HepG2 (cell line): Measurements from ENCODE around the gene DDRGK1. TPM values are rescaled to one million over a fixed set of nuclear protein-coding genes. Genes with fewer than 3 reads are reported as not detected.

Experiments used
- GPN1 ChIP-seq: sonication (generic); formaldehyde crosslinking; IDR thresholded peaks from 2 replicates; pipeline ENCODE4 v1.5.1; 2020; ENCODE audit warnings: missing genetic modification reagents, borderline replicate concordance
- IRX3 ChIP-seq: sonication (generic); formaldehyde crosslinking; IDR thresholded peaks from 2 replicates; pipeline ENCODE4 v1.8.1; 2023; ENCODE audit warnings: mild to moderate bottlenecking, low read depth, missing genetic modification reagents, borderline replicate concordance
- KLF11 ChIP-seq: IDR thresholded peaks from 2 replicates; pipeline ENCODE4 v1.6.1; 2016; ENCODE audit warnings: missing compliant biosample characterization
- KLF9 ChIP-seq: IDR thresholded peaks from 2 replicates; pipeline ENCODE4 v1.6.1; 2016; ENCODE audit warnings: low read depth
- MAFF ChIP-seq: IDR thresholded peaks from 2 replicates; pipeline ENCODE4 v1.6.1; 2011; ENCODE audit warnings: low read depth, low read length, improper control_type of control experiment
- NAIF1 ChIP-seq: sonication (generic); formaldehyde crosslinking; IDR thresholded peaks from 2 replicates; pipeline ENCODE4 v1.5.0; 2020; ENCODE audit warnings: mild to moderate bottlenecking, missing genetic modification reagents, borderline replicate concordance
- PHF20 ChIP-seq: sonication (generic); formaldehyde crosslinking; IDR thresholded peaks from 2 replicates; pipeline ENCODE4 v1.5.0; 2020; ENCODE audit warnings: mild to moderate bottlenecking, missing genetic modification reagents
- PLRG1 ChIP-seq: fragments of 450-650 bp; conservative IDR thresholded peaks from 2 replicates; pipeline ENCODE4 v1.6.1; 2016
- SP4 ChIP-seq: sonication (generic); formaldehyde crosslinking; IDR thresholded peaks from 2 replicates; pipeline ENCODE4 v1.8.1; 2023; ENCODE audit warnings: mild to moderate bottlenecking, missing genetic modification reagents
- WIZ ChIP-seq: sonication (generic); formaldehyde crosslinking; IDR thresholded peaks from 2 replicates; pipeline ENCODE4 v1.5.1; 2020; ENCODE audit warnings: mild to moderate bottlenecking, missing genetic modification reagents
- ZFP1 ChIP-seq: IDR thresholded peaks from 2 replicates; pipeline ENCODE4 v1.6.1; 2016
- ZNF205 ChIP-seq: IDR thresholded peaks from 2 replicates; pipeline ENCODE4 v1.6.1; 2018; ENCODE audit warnings: missing biosample characterization, missing genetic modification reagents
- ZNF24 ChIP-seq: fragments of 450-650 bp; IDR thresholded peaks from 2 replicates; pipeline ENCODE4 v1.6.1; 2017; ENCODE audit warnings: antibody characterized with exemption, mild to moderate bottlenecking
- ZNF253 ChIP-seq: sonication (generic); formaldehyde crosslinking; IDR thresholded peaks from 2 replicates; pipeline ENCODE4 v1.8.0; 2022; ENCODE audit warnings: mild to moderate bottlenecking, missing genetic modification reagents, borderline replicate concordance
- ZNF335 ChIP-seq: sonication (generic); formaldehyde crosslinking; IDR thresholded peaks from 2 replicates; pipeline ENCODE4 v1.4.0; 2020; ENCODE audit warnings: missing genetic modification reagents
- ZNF558 ChIP-seq: sonication (generic); formaldehyde crosslinking; IDR thresholded peaks from 2 replicates; pipeline ENCODE4 v1.9.0; 2022; ENCODE audit warnings: mild to moderate bottlenecking, missing genetic modification reagents, borderline replicate concordance
- ZNF614 ChIP-seq: IDR thresholded peaks from 2 replicates; pipeline ENCODE4 v1.6.1; 2018; ENCODE audit warnings: missing biosample characterization, missing genetic modification reagents, inconsistent platforms, borderline replicate concordance
- ZSCAN30 ChIP-seq: sonication (generic); formaldehyde crosslinking; IDR thresholded peaks from 2 replicates; pipeline ENCODE4 v1.5.0; 2020; ENCODE audit warnings: mild to moderate bottlenecking, missing genetic modification reagents
- polyA plus RNA-seq, 8 experiments: library from polyadenylated mRNA; depleted of rRNA in 3 of 8; stranded (reverse) in 7 of 8; unstranded in 1 of 8; fragments of >200 nt; fragmentation: Illumina TruSeq in 4 of 8; extraction: Trizol in 4 of 8; gene quantifications; 2 replicates each; pipeline versions ENCODE4 v1.2.1 to v1.2.3, GENCODE V29; 2011 to 2016; ENCODE audit warnings: low read depth in 4 of 8, missing spikeins in 1 of 8, mixed read lengths in 1 of 8; ENCODE audit not compliant: insufficient read depth in 1 of 8
- total RNA-seq, 5 experiments: library from RNA; depleted of rRNA; stranded (reverse); fragments of >200 nt; fragmentation: Illumina TruSeq; extraction: Trizol; gene quantifications; 2 replicates each; pipeline ENCODE4 v1.2.3, GENCODE V29; 2016; ENCODE audit warnings: low read depth in 1 of 5
- TF ChIP-seq, protein P1 (sequence below): sonication (generic); formaldehyde crosslinking; IDR thresholded peaks from 2 replicates; pipeline ENCODE4 v1.8.0; 2022; ENCODE audit warnings: mild to moderate bottlenecking, missing genetic modification reagents, borderline replicate concordance
- TF ChIP-seq, protein P2 (sequence below): sonication (generic); formaldehyde crosslinking; IDR thresholded peaks from 2 replicates; pipeline ENCODE4 v1.4.0; 2020; ENCODE audit warnings: missing genetic modification reagents; ENCODE audit errors: not compliant biosample characterization
- TF ChIP-seq, protein P3 (sequence below): sonication (generic); formaldehyde crosslinking; IDR thresholded peaks from 2 replicates; pipeline ENCODE4 v1.4.0; 2020; ENCODE audit warnings: missing genetic modification reagents
- TF ChIP-seq, protein P4 (sequence below): sonication (generic); formaldehyde crosslinking; IDR thresholded peaks from 2 replicates; pipeline ENCODE4 v1.4.0; 2020; ENCODE audit warnings: mild to moderate bottlenecking, missing genetic modification reagents
- TF ChIP-seq, protein P5 (sequence below): sonication (generic); formaldehyde crosslinking; IDR thresholded peaks from 2 replicates; pipeline ENCODE4 v1.4.0; 2020; ENCODE audit warnings: missing genetic modification reagents

DDRGK1 gene
- total and polyA plus RNA-seq, 2 of the 13 experiments (the other 11 are each of a cell fraction or from before 2014, with no cell fraction given): 96.7 to 149 TPM

DNA sequence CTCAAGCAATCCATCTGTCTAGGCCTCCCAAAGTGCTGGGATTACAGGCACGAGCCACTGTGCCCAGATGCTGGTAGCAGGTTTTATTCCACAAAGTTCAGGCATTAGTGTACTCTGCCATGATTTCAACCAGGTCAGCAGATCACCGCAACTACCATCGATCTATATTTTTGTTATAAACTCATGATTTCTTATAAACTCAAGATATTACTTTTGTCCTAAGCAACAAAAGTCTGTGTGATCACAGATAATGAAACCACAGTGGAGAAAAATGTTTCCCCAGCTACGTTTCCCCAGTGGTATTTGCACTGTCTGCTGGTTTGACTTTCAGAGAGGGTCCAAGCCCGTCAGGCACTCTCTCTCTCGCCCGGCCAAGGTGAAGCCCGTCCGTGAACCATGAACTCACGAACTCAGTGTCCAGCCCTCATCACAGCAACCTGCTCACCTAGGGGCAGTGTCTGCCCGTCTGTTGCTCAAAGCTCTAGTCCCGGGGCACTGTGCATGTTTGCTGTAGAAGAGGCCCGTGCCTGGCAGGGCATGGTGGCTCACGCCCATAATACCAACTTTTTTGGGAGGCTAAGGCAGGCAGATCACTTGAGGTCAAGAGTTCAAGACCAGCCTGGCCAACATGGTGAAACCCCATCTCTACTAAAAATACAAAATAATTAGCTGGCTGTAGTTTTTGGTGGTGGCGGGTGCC lies 27.6 kb upstream of the DDRGK1 start (continued):
- TF ChIP-seq, protein P1, sequence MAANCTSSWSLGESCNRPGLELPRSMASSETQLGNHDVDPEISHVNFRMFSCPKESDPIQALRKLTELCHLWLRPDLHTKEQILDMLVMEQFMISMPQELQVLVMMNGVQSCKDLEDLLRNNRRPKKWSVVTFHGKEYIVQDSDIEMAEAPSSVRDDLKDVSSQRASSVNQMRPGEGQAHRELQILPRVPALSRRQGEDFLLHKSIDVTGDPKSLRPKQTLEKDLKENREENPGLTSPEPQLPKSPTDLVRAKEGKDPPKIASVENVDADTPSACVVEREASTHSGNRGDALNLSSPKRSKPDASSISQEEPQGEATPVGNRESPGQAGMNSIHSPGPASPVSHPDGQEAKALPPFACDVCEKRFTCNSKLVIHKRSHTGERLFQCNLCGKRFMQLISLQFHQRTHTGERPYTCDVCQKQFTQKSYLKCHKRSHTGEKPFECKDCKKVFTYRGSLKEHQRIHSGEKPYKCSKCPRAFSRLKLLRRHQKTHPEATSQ (CRISPR knock-in tag): no peak
- TF ChIP-seq PLRG1 (no peak), ZNF24 (no peak), ZNF614 (peak; percentile 71; the same call in 1 of the 2 replicates), ZNF558 (no peak), NAIF1 (CRISPR knock-in tag) (no peak), ZFP1 (CRISPR knock-in tag) (0 out of 2 replicates have a peak, but pooled peaks have one; percentile 62), KLF11 (CRISPR knock-in tag) (no peak), PHF20 (CRISPR knock-in tag) (no peak; the same call in 1 of the 2 replicates), IRX3 (CRISPR knock-in tag) (no peak; the same call in 1 of the 2 replicates), ZNF205 (peak; percentile 73; the same call in 1 of the 2 replicates), ZNF253 (CRISPR knock-in tag) (no peak), KLF9 (CRISPR knock-in tag) (0 out of 2 replicates have a peak, but pooled peaks have one; percentile 15), ZSCAN30 (CRISPR knock-in tag) (no peak), ZNF335 (no peak), MAFF (0 out of 2 replicates have a peak, but pooled peaks have one; percentile 27), WIZ (CRISPR knock-in tag) (0 out of 2 replicates have a peak, but pooled peaks have one; percentile 54), SP4 (peak; percentile 75), GPN1 (CRISPR knock-in tag) (no peak)
- TF ChIP-seq, protein P2, sequence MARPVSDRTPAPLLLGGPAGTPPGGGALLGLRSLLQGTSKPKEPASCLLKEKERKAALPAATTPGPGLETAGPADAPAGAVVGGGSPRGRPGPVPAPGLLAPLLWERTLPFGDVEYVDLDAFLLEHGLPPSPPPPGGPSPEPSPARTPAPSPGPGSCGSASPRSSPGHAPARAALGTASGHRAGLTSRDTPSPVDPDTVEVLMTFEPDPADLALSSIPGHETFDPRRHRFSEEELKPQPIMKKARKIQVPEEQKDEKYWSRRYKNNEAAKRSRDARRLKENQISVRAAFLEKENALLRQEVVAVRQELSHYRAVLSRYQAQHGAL (CRISPR knock-in tag): no peak
- TF ChIP-seq, protein P3, sequence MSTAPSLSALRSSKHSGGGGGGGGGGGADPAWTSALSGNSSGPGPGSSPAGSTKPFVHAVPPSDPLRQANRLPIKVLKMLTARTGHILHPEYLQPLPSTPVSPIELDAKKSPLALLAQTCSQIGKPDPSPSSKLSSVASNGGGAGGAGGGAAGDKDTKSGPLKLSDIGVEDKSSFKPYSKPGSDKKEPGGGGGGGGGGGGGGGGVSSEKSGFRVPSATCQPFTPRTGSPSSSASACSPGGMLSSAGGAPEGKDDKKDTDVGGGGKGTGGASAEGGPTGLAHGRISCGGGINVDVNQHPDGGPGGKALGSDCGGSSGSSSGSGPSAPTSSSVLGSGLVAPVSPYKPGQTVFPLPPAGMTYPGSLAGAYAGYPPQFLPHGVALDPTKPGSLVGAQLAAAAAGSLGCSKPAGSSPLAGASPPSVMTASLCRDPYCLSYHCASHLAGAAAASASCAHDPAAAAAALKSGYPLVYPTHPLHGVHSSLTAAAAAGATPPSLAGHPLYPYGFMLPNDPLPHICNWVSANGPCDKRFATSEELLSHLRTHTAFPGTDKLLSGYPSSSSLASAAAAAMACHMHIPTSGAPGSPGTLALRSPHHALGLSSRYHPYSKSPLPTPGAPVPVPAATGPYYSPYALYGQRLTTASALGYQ: no peak
- TF ChIP-seq, protein P4, sequence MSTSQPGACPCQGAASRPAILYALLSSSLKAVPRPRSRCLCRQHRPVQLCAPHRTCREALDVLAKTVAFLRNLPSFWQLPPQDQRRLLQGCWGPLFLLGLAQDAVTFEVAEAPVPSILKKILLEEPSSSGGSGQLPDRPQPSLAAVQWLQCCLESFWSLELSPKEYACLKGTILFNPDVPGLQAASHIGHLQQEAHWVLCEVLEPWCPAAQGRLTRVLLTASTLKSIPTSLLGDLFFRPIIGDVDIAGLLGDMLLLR (CRISPR knock-in tag): no peak
- TF ChIP-seq, protein P5, sequence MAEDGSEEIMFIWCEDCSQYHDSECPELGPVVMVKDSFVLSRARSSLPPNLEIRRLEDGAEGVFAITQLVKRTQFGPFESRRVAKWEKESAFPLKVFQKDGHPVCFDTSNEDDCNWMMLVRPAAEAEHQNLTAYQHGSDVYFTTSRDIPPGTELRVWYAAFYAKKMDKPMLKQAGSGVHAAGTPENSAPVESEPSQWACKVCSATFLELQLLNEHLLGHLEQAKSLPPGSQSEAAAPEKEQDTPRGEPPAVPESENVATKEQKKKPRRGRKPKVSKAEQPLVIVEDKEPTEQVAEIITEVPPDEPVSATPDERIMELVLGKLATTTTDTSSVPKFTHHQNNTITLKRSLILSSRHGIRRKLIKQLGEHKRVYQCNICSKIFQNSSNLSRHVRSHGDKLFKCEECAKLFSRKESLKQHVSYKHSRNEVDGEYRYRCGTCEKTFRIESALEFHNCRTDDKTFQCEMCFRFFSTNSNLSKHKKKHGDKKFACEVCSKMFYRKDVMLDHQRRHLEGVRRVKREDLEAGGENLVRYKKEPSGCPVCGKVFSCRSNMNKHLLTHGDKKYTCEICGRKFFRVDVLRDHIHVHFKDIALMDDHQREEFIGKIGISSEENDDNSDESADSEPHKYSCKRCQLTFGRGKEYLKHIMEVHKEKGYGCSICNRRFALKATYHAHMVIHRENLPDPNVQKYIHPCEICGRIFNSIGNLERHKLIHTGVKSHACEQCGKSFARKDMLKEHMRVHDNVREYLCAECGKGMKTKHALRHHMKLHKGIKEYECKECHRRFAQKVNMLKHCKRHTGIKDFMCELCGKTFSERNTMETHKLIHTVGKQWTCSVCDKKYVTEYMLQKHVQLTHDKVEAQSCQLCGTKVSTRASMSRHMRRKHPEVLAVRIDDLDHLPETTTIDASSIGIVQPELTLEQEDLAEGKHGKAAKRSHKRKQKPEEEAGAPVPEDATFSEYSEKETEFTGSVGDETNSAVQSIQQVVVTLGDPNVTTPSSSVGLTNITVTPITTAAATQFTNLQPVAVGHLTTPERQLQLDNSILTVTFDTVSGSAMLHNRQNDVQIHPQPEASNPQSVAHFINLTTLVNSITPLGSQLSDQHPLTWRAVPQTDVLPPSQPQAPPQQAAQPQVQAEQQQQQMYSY (CRISPR knock-in tag): peak; percentile 44; the same call in 1 of the 2 replicates
